Ascending aorta (tissue), 2 donors: ENCODE data around the gene NKX6-2. TPM values are rescaled to one million over a fixed set of nuclear protein-coding genes. Genes with fewer than 3 reads are reported as not detected.

Experiments
- DNase-seq, 2 donors: peaks; one replicate each; pipeline ENCODE4 v3.0.0-alpha.2; 2019; ENCODE audit warnings: low spot score in 2 of 2
- H3K27ac ChIP-seq, 2 donors: fragments of 200-600 bp; sonication (generic); one replicate each; pipeline ENCODE4 v1.5.1; 2016 to 2017; ENCODE audit warnings: mild to moderate bottlenecking in 1 of 2
- H3K27me3 ChIP-seq: fragments of 200-600 bp; sonication (generic); one replicate; pipeline ENCODE4 v1.5.1; 2017
- H3K36me3 ChIP-seq, 2 donors: fragments of 200-600 bp; sonication (generic); one replicate each; pipeline ENCODE4 v1.5.1; 2016
- H3K4me1 ChIP-seq, 2 donors: fragments of 200-600 bp; sonication (generic); one replicate each; pipeline ENCODE4 v1.5.1; 2016 to 2017; ENCODE audit warnings: mild to moderate bottlenecking in 1 of 2
- H3K4me3 ChIP-seq, 2 donors: fragments of 200-600 bp; sonication (generic); one replicate each; pipeline ENCODE4 v1.5.1; 2016 to 2017; ENCODE audit warnings: mild to moderate bottlenecking in 1 of 2
- H3K9me3 ChIP-seq, 2 donors: fragments of 200-600 bp; sonication (generic); one replicate each; pipeline ENCODE4 v1.5.1; 2016
- intact Hi-C: fragments of 100-400 bp; cut with DNase I; formaldehyde crosslinking; loops from one replicate; pipeline ENCODE4 v1.15.1; 2023
- total RNA-seq: library from RNA; depleted of rRNA; stranded (reverse); fragments of >200 nt; gene quantifications from one replicate; pipeline ENCODE4 v1.1.0, GENCODE V29; 2016
- TF ChIP-seq, protein P1 (sequence below), 3 experiments: fragments of 200-600 bp in 2 of 3; fragments of 450-650 bp in 1 of 3; sonication (generic) in 2 of 3; IDR thresholded peaks; one replicate each; pipeline ENCODE4 v1.5.1; 2016 to 2019; ENCODE audit warnings: antibody characterized with exemption in 3 of 3, mild to moderate bottlenecking in 1 of 3, moderate library complexity in 1 of 3

NKX6-2 gene
- total RNA-seq, 1 donor from 2014 or later: not detected

DNA sequence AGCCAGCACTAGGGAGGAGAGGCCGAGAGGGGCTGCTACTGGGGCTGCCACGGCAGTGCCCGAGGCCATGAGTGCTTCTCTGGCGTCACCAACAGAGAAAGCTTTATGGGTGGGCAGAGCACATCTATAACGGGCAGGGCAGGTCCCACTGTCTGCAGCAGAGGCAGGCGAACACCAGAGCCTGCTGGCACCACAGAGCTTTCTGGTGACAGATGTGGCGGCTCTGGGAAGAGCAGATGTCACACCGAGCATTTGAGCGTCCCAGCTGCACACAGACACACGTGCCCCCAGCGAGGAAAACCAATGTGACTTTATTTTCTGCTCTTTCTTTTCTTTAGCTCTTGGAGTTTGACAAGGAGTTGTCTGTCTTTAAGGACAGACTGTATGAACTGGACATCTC is 20.5 kb downstream of the NKX6-2 start:
- no peaks in the 10 kb centered on the region for H3K27me3 ChIP-seq
- H3K4me3 ChIP-seq: no peak overlapping the region
- intact Hi-C loops: no loop called here
- no peak overlapping the region for H3K27ac ChIP-seq
- no peaks in the 10 kb centered on the region for H3K4me1 ChIP-seq
- TF ChIP-seq, protein P1, sequence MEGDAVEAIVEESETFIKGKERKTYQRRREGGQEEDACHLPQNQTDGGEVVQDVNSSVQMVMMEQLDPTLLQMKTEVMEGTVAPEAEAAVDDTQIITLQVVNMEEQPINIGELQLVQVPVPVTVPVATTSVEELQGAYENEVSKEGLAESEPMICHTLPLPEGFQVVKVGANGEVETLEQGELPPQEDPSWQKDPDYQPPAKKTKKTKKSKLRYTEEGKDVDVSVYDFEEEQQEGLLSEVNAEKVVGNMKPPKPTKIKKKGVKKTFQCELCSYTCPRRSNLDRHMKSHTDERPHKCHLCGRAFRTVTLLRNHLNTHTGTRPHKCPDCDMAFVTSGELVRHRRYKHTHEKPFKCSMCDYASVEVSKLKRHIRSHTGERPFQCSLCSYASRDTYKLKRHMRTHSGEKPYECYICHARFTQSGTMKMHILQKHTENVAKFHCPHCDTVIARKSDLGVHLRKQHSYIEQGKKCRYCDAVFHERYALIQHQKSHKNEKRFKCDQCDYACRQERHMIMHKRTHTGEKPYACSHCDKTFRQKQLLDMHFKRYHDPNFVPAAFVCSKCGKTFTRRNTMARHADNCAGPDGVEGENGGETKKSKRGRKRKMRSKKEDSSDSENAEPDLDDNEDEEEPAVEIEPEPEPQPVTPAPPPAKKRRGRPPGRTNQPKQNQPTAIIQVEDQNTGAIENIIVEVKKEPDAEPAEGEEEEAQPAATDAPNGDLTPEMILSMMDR (IDR thresholded peaks at IDR 0.05): no peak
- no peak for DNase-seq
- no peaks in the 10 kb centered on the region for H3K9me3 ChIP-seq
- H3K36me3 ChIP-seq: peaks cover 23 to 48% of the 10 kb centered on the region in 2 donors

- H3K4me3 ChIP-seq: no peak overlapping the region
- DNase-seq: no peak
- no peaks in the 10 kb centered on the region for H3K4me1 ChIP-seq
- TF ChIP-seq, protein P1 (IDR thresholded peaks at IDR 0.05): no peak
- H3K9me3 ChIP-seq: no peaks in the 10 kb centered on the region
- no peaks in the 10 kb centered on the region for H3K27me3 ChIP-seq
- no peak overlapping the region for H3K27ac ChIP-seq
- intact Hi-C loops: no loop called here
- H3K36me3 ChIP-seq: peaks cover 29 to 51% of the 10 kb centered on the region in 2 donors
Observed at GRCh38 chr10:132764108-132764507, 21.8 kb downstream of the NKX6-2 start.

DNA sequence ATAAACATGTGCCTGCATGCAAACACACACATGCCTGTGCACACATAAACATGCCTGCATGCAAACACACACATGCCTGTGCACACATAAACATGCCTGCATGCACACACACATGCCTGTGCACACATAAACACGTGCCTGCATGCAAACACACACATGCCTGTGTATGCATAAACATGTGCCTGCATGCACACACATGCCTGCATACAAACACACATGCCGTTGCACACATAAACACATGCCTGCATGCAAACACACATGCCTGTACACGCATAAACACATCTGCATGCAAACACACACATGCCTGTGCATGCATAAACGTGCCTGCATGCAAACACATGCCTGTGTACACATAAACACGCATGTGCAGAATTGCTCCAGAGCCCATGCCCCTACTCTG is 22.4 kb downstream of the NKX6-2 start:
- Histone ChIP-seq H3K27ac (no peak overlapping the region), H3K4me3 (no peak overlapping the region), H3K36me3 (peaks cover 26 to 51% of the 10 kb centered on the region in 2 donors), H3K9me3 (no peaks in the 10 kb centered on the region), H3K27me3 (no peaks in the 10 kb centered on the region), H3K4me1 (no peaks in the 10 kb centered on the region)
- TF ChIP-seq, protein P1 (IDR thresholded peaks at IDR 0.05): no peak
- intact Hi-C loops: no loop called here
- no peak for DNase-seq

GRCh38 chr10:132762267-132762666 is 23.7 kb downstream of the NKX6-2 start:
- Histone ChIP-seq H3K27ac (no peak overlapping the region), H3K4me1 (no peaks in the 10 kb centered on the region), H3K9me3 (no peaks in the 10 kb centered on the region), H3K4me3 (no peak overlapping the region), H3K36me3 (peaks cover 27 to 55% of the 10 kb centered on the region in 2 donors), H3K27me3 (no peaks in the 10 kb centered on the region)
- no peak for DNase-seq
- intact Hi-C loops: no loop called here
- TF ChIP-seq, protein P1 (IDR thresholded peaks at IDR 0.05): no peak

- Histone ChIP-seq H3K9me3 (no peaks in the 10 kb centered on the region), H3K4me1 (no peaks in the 10 kb centered on the region), H3K4me3 (no peak overlapping the region), H3K27ac (no peak overlapping the region), H3K36me3 (peaks cover 32 to 57% of the 10 kb centered on the region in 2 donors), H3K27me3 (no peaks in the 10 kb centered on the region)
- intact Hi-C loops: no loop called here
- TF ChIP-seq, protein P1 (IDR thresholded peaks at IDR 0.05): no peak
- DNase-seq: no peak
Observed at GRCh38 chr10:132761395-132762060, 24.4 kb downstream of the NKX6-2 start.
